Muscle of leg (tissue), 11 donors: ENCODE data around the gene ATAD3A. TPM values are rescaled to one million over a fixed set of nuclear protein-coding genes. Genes with fewer than 3 reads are reported as not detected.
"Not testable (repeated sequence)": the region's sequence is repeated elsewhere in the genome, so short reads cannot be mapped to it uniquely, and the experiment has no call there.

ENCODE experiments used
- DNase-seq: peaks from one replicate; pipeline ENCODE4 v3.0.0; 2013
- H3K27ac ChIP-seq: one replicate; pipeline ENCODE4 v1.5.1; 2013; ENCODE audit warnings: mild to moderate bottlenecking, low read length, control low read depth
- H3K27me3 ChIP-seq: one replicate; pipeline ENCODE4 v1.6.1; 2013; ENCODE audit warnings: low read length; ENCODE audit not compliant: control insufficient read depth, insufficient read depth
- H3K36me3 ChIP-seq: one replicate; pipeline ENCODE4 v1.6.1; 2013; ENCODE audit warnings: low read length; ENCODE audit not compliant: control insufficient read depth, insufficient read depth
- H3K4me1 ChIP-seq: one replicate; pipeline ENCODE4 v1.6.1; 2013; ENCODE audit warnings: low read length; ENCODE audit not compliant: control insufficient read depth, insufficient read depth
- H3K4me3 ChIP-seq: one replicate; pipeline ENCODE4 v1.5.1; 2013; ENCODE audit warnings: low read length, control low read depth
- H3K9me3 ChIP-seq: replicated peaks from 2 replicates; pipeline ENCODE4 v1.6.1; 2013; ENCODE audit warnings: low read depth, low read length; ENCODE audit not compliant: control insufficient read depth
- WGBS: methylation state at CpG from one replicate; pipeline ENCODE4 v1.1.5; 2013; ENCODE audit warnings: missing lambda C conversion rate; ENCODE audit not compliant: insufficient coverage; 5-methylcytosine and 5-hydroxymethylcytosine counted together
- polyA plus RNA-seq, 8 donors: library from polyadenylated mRNA; unstranded; fragments of 120-200 nt; gene quantifications; one replicate each; pipeline versions ENCODE4 v1.2.1 to v1.2.3, GENCODE V29; 2013; ENCODE audit warnings: inconsistent platforms in 1 of 8, low replicate concordance in 1 of 8; ENCODE audit not compliant: insufficient read length in 8 of 8, insufficient read depth in 1 of 8
- total RNA-seq: library from RNA; stranded (reverse); fragments of 120-200 nt; gene quantifications from one replicate; pipeline ENCODE4 v1.2.4, GENCODE V29; 2013

Gene ATAD3A
- total and polyA plus RNA-seq, 9 donors: 13.5 to 22.0 (median 20.5) TPM

- H3K36me3 ChIP-seq: peaks cover 59% of the 10 kb centered on the region
- no peak for DNase-seq
- H3K27ac ChIP-seq: no peak overlapping the region
- 96% methylated on average over 16 of the region's 16 CpGs for WGBS
- no peaks in the 10 kb centered on the region for H3K27me3 ChIP-seq
- no peak overlapping the region for H3K4me3 ChIP-seq
- H3K9me3 ChIP-seq: peaks cover 13% of the 10 kb centered on the region
- no peaks in the 10 kb centered on the region for H3K4me1 ChIP-seq
Measured at GRCh38 chr1:1489231-1489630, 22.7 kb upstream of the ATAD3A start.

GRCh38 chr1:1489861-1490260 is 22.1 kb upstream of the ATAD3A start:
- Histone ChIP-seq H3K27me3 (no peaks in the 10 kb centered on the region), H3K36me3 (peaks cover 59% of the 10 kb centered on the region)

DNA sequence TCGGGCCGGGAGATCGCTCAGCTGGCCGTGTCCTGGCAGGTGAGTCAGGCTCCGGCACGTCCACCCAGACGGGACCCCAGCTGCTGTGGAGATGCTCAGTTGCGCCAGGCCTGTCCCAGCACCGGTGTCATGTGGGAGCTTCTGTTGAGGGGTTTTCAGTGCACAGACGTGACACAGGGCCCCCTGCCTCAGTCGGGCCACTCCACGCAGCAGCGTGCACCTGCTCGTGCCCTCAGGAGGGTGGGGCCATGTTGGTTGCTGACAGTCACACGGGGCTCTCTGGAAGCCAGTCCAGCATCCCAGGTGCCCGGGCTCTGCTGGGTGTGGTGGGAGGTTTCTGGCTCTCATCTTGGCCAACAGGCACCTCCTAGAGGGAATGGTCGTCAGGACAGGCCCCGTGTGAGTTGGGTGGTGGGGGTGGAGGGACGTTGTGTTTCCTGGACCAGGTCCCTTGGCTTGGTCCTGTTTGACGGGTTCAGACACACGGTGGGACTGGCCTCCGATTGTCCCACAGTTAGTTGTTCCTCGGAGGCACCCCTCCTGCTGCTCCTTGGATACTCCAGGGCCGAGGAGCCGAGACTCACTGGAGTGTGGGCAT is 21.2 kb upstream of the ATAD3A start:
- Histone ChIP-seq H3K27ac (no peak overlapping the region), H3K27me3 (no peaks in the 10 kb centered on the region), H3K9me3 (peaks cover 13% of the 10 kb centered on the region), H3K4me3 (no peak overlapping the region), H3K36me3 (peaks cover 62% of the 10 kb centered on the region), H3K4me1 (no peaks in the 10 kb centered on the region)
- no peak for DNase-seq
- WGBS: 93% methylated on average over 18 of the region's 25 CpGs

More at GRCh38 chr1:1489861-1490260, 22.1 kb upstream of the ATAD3A start:
- DNase-seq: no peak
- WGBS: 96% methylated on average over 18 of the region's 19 CpGs
- Histone ChIP-seq H3K4me1 (no peaks in the 10 kb centered on the region), H3K4me3 (no peak overlapping the region), H3K27ac (no peak overlapping the region), H3K9me3 (peaks cover 13% of the 10 kb centered on the region)

GRCh38 chr1:1491601-1492000 is 20.4 kb upstream of the ATAD3A start:
- Histone ChIP-seq H3K27ac (no peak overlapping the region), H3K27me3 (no peaks in the 10 kb centered on the region), H3K4me3 (no peak overlapping the region), H3K9me3 (peaks cover 13% of the 10 kb centered on the region), H3K36me3 (peaks cover 62% of the 10 kb centered on the region), H3K4me1 (no peaks in the 10 kb centered on the region)
- WGBS: 96% methylated on average over 9 of the region's 10 CpGs
- no peak for DNase-seq

DNA sequence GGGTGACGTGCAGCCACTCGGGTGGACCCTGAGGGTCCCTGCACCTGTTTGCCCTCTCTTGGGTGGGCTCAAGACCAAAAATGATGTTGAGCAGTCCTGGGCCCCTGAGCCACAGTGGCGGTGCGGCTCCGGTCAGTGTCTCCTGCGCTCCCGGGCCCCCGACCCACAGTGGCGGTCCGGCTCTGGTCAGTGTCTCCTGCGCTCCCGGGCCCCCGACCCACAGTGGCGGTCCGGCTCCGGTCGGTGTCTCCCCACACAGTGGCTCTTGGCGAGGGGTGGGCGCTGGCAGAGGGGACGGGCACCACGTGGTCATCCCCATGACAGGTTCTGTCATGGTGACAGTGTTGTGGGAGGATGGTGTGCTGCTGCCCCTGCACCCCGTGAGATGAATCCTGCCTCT is 17.7 kb upstream of the ATAD3A start:
- not testable (repeated sequence) for H3K4me1 ChIP-seq, H3K27me3 ChIP-seq, H3K4me3 ChIP-seq, DNase-seq, H3K27ac ChIP-seq
- 96% methylated on average over 16 of the region's 22 CpGs for WGBS
- peaks cover 43% of the 10 kb centered on the region for H3K36me3 ChIP-seq
- peaks cover 13% of the 10 kb centered on the region for H3K9me3 ChIP-seq

- H3K27ac ChIP-seq, H3K27me3 ChIP-seq, H3K4me1 ChIP-seq, H3K4me3 ChIP-seq, DNase-seq: not testable (repeated sequence)
- H3K36me3 ChIP-seq: peaks cover 32% of the 10 kb centered on the region
- 88% methylated on average over 6 of the region's 18 CpGs for WGBS
- H3K9me3 ChIP-seq: peaks cover 13% of the 10 kb centered on the region
Measured at GRCh38 chr1:1495461-1495975, 16.4 kb upstream of the ATAD3A start.

DNA sequence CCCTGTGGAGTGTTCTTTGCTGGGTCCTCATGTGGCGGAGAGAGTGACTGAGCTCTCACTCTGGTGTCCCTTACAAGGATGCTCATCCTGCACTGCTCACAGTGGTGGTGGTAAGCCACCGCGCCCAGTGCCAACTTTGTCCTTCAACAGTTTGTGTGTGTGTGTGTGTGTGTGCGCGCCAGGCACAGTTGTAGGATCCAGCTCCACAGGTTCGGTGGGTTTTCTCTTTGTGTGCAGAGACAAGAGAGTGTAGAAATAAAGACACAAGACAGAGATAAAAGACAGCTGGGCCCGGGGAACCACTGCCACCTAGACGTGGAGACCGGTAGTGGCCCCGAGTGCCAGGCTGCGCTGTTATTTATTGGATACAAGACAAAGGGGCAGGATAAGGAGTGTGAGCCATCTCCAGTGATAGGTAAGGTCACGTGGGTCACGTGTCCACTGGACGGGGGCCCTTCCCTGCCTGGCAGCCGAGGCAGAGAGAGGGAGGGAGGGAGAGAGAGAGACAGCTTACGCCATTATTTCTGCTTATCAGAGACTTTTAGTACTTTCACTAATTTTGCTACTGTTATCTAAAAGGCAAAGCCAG is 7.1 kb upstream of the ATAD3A start:
- peak overlapping the region; percentile 35 for H3K27ac ChIP-seq

DNA sequence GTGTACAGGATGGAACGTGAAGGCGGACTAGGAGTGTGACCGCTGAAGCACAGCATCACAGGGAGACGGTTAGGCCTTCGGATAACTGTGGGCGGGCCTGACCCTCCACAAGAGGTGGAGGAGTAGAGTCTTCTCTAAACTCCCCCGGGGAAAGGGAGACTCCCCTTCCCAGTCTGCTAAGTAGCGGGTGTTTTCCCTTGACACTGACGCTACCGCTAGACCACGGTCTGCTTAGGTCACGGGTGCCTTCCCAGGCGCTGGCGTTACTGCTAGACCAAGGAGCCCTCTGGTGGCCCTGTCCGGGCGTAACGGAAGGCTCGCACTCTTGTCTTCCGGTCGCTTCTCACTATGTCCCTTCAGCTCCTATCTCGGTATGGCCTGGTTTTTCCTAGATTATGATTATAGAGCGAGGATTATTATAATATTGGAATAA is 6.6 kb upstream of the ATAD3A start:
- H3K27me3 ChIP-seq, DNase-seq, H3K4me3 ChIP-seq, H3K9me3 ChIP-seq, H3K36me3 ChIP-seq: not testable (repeated sequence)
- WGBS: no CpG with 5 or more reads among the region's 22 CpGs
- Histone ChIP-seq H3K4me1 (peaks cover 12% of the 10 kb centered on the region), H3K27ac (peak overlapping the region; percentile 35)

More for the DNA sequence above, 7.1 kb upstream of the ATAD3A start:
- H3K4me1 ChIP-seq: peaks cover 12% of the 10 kb centered on the region
- not testable (repeated sequence) for H3K4me3 ChIP-seq, H3K27me3 ChIP-seq, H3K9me3 ChIP-seq, H3K36me3 ChIP-seq
- 61% methylated on average over 11 of the region's 16 CpGs for WGBS
- DNase-seq: peak; percentile 46

GRCh38 chr1:1505801-1506200 is 6.2 kb upstream of the ATAD3A start:
- H3K4me1 ChIP-seq: peaks cover 13% of the 10 kb centered on the region
- not testable (repeated sequence) for H3K27me3 ChIP-seq, H3K36me3 ChIP-seq, DNase-seq, H3K4me3 ChIP-seq, H3K9me3 ChIP-seq
- peak overlapping the region; percentile 3 for H3K27ac ChIP-seq
- WGBS: 30% methylated on average over 2 of the region's 5 CpGs

DNA sequence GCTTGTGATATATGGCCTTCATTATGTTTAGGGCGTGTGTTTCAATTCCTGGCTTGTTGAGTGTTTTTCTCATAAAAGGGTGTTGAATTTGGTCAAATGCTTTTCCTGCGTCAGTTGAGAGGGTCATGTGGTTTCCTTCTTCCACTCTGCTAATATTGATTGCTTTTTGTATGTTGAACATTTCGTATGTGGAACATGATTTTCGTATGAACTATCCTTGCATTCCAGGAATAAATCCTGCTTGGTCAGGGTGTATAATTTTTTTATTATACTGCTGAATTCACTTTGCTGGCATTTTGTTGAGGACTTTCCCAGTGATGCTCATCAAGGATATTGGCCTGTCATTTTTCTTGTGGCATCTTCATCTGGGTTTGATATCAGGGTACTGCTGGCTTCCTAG is 4.7 kb upstream of the ATAD3A start:
- no peaks in the 10 kb centered on the region for H3K27me3 ChIP-seq
- DNase-seq: no peak
- no peaks in the 10 kb centered on the region for H3K36me3 ChIP-seq
- no CpG with 5 or more reads among the region's 4 CpGs for WGBS
- H3K9me3 ChIP-seq: no peaks in the 10 kb centered on the region
- H3K27ac ChIP-seq: no peak overlapping the region
- peaks cover 17% of the 10 kb centered on the region for H3K4me1 ChIP-seq
- no peak overlapping the region for H3K4me3 ChIP-seq
